ENCODE measurements around the gene TMEM62.
A peak's percentile ranks its signal among the peaks of the same experiment; 100 is the strongest.
"Not testable (repeated sequence)": the region's sequence is repeated elsewhere in the genome, so short reads cannot be mapped to it uniquely, and the experiment has no call there.

TMEM62 gene

DNA sequence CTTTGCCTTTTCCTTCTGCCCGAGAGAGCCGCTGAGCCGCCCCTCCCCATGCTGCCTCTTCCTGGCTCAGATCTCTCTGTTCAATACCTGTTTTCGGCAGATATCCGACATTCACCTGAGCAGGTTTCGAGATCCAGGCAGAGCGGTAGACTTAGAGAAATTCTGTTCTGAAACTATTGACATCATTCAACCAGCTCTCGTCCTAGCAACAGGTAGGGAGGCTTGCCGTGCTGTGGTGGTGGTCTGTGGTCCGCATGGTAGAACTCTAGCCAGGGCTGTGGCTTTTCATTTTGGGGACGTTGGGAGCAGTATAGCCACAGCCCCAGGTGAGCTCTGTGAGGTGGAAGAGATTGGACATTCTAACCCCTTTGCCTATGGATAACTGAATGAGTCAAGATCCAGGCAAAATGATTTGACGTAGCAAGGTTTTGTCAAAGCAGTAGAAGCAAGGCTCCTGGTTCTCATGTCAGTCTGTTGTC, 810 bp downstream of the TMEM62 start:
- H3K36me3 ChIP-seq (ENCODE audit: insufficient read depth, low read length), result no peaks in the 10 kb centered on the region

DNA sequence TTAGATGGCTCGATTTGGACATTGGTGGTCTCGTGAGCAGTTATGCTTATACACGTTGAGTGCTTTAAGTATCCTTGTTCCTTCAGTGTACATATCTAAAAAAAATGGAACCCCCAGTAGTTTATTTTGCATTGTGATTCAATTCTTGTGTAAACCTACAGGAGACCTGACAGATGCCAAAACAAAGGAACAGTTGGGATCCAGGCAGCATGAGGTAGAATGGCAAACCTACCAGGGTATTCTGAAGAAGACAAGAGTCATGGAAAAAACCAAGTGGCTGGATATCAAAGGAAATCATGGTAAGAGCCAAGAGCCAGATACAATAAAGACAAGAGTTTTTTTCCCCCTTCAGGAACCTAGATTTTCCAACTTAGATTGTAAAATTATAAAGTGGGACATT, 2.0 kb downstream of the TMEM62 start:
- Histone ChIP-seq H3K9ac (ENCODE audit: low read depth, low read length) (no peak overlapping the region), H3K4me1 (ENCODE audit: insufficient read depth, low read length) (0 out of 2 replicates have a peak, but pooled peaks cover 8% of the 10 kb centered on the region), H3K36me3 (ENCODE audit: insufficient read depth, low read length) (no peaks in the 10 kb centered on the region), H3K9me3 (ENCODE audit: control insufficient read depth, insufficient read depth, low read length) (no peaks in the 10 kb centered on the region)

More for the DNA sequence above, 810 bp downstream of the TMEM62 start:
- Histone ChIP-seq H3K4me1 (ENCODE audit: insufficient read depth, low read length) (0 out of 2 replicates have a peak, but pooled peaks cover 8% of the 10 kb centered on the region), H3K9ac (ENCODE audit: low read depth, low read length) (peak overlapping the region; percentile 61), H3K9me3 (ENCODE audit: control insufficient read depth, insufficient read depth, low read length) (no peaks in the 10 kb centered on the region)

DNA sequence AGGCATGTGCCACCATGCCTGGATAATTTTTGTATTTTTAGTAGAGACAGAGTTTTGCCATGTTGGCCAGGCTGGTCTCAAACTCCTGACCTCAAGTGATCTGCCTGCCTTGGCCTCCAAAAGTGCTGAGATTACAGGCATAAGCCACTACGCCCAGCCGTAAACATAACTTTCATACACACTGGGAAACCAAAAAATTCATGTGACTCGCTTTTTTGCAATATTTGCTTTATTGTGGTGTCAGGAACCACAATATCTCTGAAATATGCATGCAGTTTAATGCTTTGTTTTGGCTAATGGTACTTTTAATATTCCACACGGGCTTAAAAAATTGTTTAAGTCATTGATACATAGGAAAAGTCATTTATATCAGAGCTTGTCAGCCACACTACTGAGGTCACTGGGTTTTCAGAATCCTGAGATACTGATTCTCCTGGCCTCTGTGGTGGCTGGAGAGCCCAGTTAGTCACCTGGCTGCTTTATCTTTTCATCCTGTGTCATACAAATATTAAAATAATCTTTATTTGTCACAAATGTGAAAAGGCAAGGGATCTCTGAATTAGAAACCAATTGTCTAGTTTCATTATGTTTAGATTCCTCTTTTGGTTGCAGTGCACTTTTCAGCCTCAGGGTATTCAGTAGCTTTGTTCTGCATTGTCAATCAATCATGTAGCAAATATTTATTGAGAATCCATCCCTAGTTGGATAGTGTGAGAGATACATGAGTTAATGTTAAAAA, 10.0 kb downstream of the TMEM62 start:
- Histone ChIP-seq H3K36me3 (ENCODE audit: insufficient read depth, low read length) (no peaks in the 10 kb centered on the region), H3K9me3 (ENCODE audit: control insufficient read depth, insufficient read depth, low read length) (no peaks in the 10 kb centered on the region), H3K9ac (ENCODE audit: low read depth, low read length) (no peak overlapping the region), H3K4me1 (ENCODE audit: insufficient read depth, low read length) (peaks cover 5% of the 10 kb centered on the region; the same call in 1 of the 2 replicates)

DNA sequence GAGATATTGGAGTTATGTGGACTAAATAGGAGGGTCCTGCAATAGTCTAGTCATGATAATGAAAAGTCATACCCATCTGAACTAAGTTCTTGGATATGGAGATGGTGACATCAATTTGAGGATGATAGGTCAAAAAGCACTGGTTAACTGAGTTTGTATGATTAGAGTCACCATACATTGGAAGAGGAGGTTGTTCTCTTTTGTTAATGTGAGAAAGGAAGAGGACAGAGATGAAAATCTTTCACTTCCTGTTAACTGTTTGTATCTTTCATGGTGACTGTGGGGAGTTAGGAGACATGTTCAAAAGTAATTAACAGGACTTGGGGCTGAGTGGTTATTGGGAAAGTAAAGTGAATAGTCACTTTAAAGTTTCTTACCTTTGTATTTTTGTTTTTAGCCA, 11.1 kb downstream of the TMEM62 start:
- Histone ChIP-seq H3K36me3 (ENCODE audit: insufficient read depth, low read length) (no peaks in the 10 kb centered on the region), H3K9ac (ENCODE audit: low read depth, low read length) (no peak overlapping the region), H3K4me1 (ENCODE audit: insufficient read depth, low read length) (peaks cover 5% of the 10 kb centered on the region; the same call in 1 of the 2 replicates), H3K9me3 (ENCODE audit: control insufficient read depth, insufficient read depth, low read length) (no peaks in the 10 kb centered on the region)

DNA sequence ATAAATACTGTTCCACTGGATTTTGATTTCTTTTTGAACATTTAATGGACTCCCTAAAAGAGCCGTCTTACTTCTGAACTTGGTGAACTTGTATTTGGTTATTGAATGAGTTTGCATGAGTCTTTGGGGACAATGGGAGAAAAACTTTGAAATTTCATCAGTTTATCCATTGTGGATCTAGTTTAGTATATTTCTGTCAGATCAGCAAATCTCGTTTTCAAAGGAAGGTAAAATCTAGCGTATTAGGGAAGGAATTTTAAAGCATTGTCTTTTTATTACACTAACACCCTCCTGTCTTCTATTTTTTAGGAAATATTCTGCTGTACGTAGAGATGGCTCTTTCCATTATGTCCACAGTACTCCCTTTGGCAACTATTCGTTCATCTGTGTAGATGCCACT, 12.8 kb downstream of the TMEM62 start:
- no peaks in the 10 kb centered on the region for H3K9me3 ChIP-seq (ENCODE audit: control insufficient read depth, insufficient read depth, low read length)
- H3K36me3 ChIP-seq (ENCODE audit: insufficient read depth, low read length), result no peaks in the 10 kb centered on the region
- no peak overlapping the region for H3K9ac ChIP-seq (ENCODE audit: low read depth, low read length)
- H3K4me1 ChIP-seq (ENCODE audit: insufficient read depth, low read length), result peaks cover 5% of the 10 kb centered on the region; the same call in 1 of the 2 replicates

DNA sequence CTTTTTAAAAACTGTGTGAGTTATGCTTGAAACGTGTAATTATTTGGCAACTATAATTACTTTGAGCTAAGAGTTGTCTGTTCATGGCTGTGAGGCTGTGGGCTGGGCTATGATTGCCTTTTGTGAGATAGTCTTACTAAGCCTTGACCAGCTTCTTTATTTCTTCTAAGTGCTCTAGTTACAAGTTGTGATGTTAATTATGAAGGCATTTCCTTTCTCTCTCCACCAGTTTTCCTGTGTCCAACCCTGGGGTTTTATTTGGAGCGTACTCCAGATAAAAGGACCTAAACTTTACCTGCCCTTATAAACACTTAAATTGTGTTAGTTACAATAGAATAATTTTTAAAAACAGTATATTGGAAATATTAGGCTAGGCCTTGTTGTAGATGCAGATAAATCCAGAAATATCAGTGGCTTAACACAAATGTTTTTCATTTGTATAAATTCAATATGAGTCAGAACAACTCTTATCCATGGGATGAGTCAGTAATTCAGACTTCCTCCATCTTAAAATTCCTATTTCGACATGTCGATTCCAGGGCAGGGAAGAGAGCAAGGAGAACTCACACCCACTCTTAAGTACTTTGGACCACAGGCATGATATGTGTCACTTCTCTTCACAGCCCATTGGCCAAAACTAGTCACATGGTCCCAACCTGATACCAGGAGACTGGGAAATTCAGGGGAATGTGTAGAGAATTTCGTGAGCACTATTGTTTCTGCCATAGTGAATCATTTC, 17.0 kb downstream of the TMEM62 start:
- Histone ChIP-seq H3K36me3 (ENCODE audit: insufficient read depth, low read length) (no peaks in the 10 kb centered on the region), H3K9ac (ENCODE audit: low read depth, low read length) (no peak overlapping the region)

DNA sequence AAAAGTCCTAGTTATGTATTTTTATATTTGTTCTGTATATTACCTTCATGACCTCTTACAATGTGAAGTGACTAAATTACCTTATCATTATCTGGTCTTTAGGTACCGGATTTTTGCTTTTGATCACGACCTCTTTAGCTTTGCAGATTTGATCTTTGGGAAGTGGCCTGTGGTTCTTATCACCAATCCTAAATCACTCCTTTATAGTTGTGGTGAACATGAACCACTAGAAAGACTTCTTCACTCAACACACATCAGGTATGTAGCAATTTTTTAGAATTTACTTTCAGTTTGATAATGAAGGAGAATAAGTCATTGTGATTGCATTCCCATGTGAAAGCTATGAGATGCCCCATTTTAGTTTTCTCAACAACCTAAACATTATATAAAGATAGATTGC, 18.3 kb downstream of the TMEM62 start:
- no peaks in the 10 kb centered on the region for H3K4me1 ChIP-seq (ENCODE audit: insufficient read depth, low read length)
- no peaks in the 10 kb centered on the region for H3K9me3 ChIP-seq (ENCODE audit: control insufficient read depth, insufficient read depth, low read length)
- H3K36me3 ChIP-seq (ENCODE audit: insufficient read depth, low read length), result no peaks in the 10 kb centered on the region
- H3K9ac ChIP-seq (ENCODE audit: low read depth, low read length), result no peak overlapping the region

More for the DNA sequence above, 17.0 kb downstream of the TMEM62 start:
- Histone ChIP-seq H3K9me3 (ENCODE audit: control insufficient read depth, insufficient read depth, low read length) (no peaks in the 10 kb centered on the region), H3K4me1 (ENCODE audit: insufficient read depth, low read length) (no peaks in the 10 kb centered on the region)

DNA sequence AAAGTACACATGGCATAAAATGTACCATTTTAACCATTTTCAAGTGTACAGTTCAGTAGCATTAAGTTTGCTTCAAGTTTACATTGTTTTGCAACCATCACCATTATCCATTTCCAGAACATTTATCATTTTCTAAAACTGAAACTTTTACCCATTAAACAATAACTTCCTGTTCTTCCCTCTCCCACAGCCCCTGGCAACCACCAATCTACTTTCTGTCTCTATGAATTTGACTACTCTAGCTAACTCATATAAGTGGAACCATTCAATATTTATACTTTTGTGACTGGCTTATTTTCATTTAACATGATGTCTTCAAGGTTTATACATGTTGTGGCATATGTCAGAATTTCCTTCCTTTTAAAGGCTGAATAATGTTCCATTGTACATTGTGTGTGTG, 19.9 kb downstream of the TMEM62 start:
- Histone ChIP-seq H3K9me3 (ENCODE audit: control insufficient read depth, insufficient read depth, low read length) (no peaks in the 10 kb centered on the region), H3K9ac (ENCODE audit: low read depth, low read length) (no peak overlapping the region), H3K4me1 (ENCODE audit: insufficient read depth, low read length) (no peaks in the 10 kb centered on the region), H3K36me3 (ENCODE audit: insufficient read depth, low read length) (no peaks in the 10 kb centered on the region)

DNA sequence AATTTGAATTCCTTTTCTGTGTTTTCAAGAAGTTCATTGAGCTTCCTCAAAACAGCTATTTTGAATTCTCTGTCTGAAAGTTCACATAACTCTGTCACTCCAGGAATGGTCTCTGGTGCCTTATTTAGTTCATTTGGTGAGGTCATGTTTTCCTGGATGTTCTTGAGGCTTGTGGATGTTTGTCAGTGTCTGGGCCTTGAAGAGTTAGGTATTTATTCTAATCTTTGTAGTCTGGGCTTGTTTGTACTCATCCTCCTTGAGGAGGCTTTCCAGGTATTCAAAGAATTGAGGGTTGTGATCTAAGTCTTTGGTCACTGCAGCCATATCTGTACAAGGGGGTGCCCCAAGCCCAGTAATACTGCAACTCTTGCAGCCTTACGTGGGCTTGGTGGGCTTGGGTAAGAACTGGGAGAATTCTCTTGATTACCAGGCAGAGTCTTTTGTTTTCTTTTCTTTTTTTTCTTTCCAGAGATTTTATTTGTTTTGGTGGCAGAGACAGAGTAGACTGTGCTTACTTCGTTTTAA, 32.5 kb downstream of the TMEM62 start:
- Histone ChIP-seq H3K9ac (ENCODE audit: low read depth, low read length) (no peak overlapping the region), H3K9me3 (ENCODE audit: control insufficient read depth, insufficient read depth, low read length) (no peaks in the 10 kb centered on the region), H3K4me1 (ENCODE audit: insufficient read depth, low read length) (peaks cover 3% of the 10 kb centered on the region; the same call in 1 of the 2 replicates), H3K36me3 (ENCODE audit: insufficient read depth, low read length) (peaks cover 3% of the 10 kb centered on the region; the same call in 1 of the 2 replicates)

DNA sequence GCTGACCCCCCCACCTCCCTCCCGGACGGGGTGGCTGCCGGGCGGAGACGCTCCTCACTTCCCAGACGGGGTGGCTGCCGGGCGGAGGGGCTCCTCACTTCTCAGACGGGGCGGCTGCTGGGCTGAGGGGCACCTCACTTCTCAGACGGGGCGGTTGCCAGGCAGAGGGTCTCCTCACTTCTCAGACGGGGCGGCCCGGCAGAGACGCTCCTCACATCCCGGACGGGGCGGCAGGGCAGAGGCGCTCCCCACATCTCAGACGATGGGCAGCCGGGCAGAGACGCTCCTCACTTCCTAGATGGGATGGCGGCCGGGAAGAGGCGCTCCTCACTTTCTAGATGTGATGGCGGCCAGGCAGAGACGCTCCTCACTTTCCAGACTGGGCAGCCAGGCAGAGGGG, 33.9 kb downstream of the TMEM62 start:
- H3K36me3 ChIP-seq (ENCODE audit: insufficient read depth, low read length), result not testable (repeated sequence)

DNA sequence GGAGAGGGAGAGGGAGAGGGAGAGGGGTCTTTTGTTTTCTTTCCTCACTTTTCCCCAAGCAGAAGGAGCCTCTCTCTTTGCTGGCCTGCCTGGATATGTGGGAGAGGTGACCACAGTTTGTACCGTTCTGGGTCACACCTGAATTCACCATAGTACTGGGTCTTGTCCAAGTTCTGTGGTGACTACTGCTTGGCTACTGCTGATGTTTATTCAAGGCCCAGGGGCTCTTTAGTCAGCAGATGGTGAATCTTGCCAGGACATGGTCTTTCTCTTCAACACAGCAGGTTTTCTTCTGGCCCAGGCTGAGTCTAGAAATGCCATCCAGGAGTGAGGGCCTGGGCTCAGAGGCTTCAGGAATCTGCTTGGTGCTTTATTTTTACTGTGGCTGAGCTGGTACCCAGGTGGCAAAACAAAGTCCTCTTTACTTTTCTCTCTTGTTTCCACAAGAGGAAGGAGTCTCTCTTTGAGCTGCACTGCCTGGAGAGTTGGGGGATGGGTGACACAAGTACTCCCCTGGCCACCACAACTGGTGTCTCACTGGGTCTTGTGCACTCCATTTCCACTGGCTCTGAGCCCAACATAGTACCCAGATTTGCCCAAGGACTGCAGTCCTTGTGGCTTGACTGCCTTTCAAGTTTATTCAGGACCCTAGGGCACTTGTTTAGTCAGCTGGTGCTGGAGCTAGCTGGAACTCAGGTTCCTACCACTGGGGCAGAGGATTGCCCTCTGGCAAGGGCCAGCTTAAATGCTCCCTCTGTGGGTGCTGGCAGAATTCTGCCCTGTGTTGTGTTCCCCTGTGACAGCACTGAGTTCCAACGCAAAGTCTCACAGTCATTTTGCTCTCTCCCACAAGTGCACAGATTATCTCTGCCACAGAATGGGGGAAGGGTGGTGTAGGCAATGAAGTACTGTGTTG, 35.1 kb downstream of the TMEM62 start:
- H3K4me1 ChIP-seq (ENCODE audit: insufficient read depth, low read length), result peaks cover 3% of the 10 kb centered on the region; the same call in 1 of the 2 replicates
- H3K9ac ChIP-seq (ENCODE audit: low read depth, low read length), result no peak overlapping the region
- H3K9me3 ChIP-seq (ENCODE audit: control insufficient read depth, insufficient read depth, low read length), result no peaks in the 10 kb centered on the region
- peaks cover 3% of the 10 kb centered on the region; the same call in 1 of the 2 replicates for H3K36me3 ChIP-seq (ENCODE audit: insufficient read depth, low read length)

More for the DNA sequence above, 33.9 kb downstream of the TMEM62 start:
- not testable (repeated sequence) for H3K4me1 ChIP-seq (ENCODE audit: insufficient read depth, low read length); H3K9ac ChIP-seq (ENCODE audit: low read depth, low read length); H3K9me3 ChIP-seq (ENCODE audit: control insufficient read depth, insufficient read depth, low read length)

DNA sequence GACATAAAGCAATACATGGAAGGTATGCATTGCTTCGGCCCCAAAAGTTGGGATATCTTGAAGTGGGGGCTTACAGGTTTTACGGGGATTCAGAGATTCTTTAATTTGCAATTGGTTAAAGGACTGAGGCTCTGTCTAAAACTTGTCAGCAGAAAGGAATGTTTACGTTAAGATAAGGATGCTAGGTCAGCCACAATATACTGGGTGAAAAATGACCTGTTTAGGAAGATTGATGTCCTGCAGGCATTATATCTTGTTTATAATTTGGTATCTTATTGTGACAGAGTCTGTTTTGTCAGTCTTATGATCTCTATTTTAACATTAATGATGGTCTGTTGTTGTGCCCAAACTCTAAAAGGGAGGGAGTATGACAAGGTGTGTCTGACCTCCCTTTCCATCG, 36.5 kb downstream of the TMEM62 start:
- Histone ChIP-seq H3K4me1 (ENCODE audit: insufficient read depth, low read length) (peaks cover 3% of the 10 kb centered on the region; the same call in 1 of the 2 replicates), H3K9me3 (ENCODE audit: control insufficient read depth, insufficient read depth, low read length) (no peaks in the 10 kb centered on the region), H3K9ac (ENCODE audit: low read depth, low read length) (no peak overlapping the region), H3K36me3 (ENCODE audit: insufficient read depth, low read length) (peaks cover 3% of the 10 kb centered on the region)

DNA sequence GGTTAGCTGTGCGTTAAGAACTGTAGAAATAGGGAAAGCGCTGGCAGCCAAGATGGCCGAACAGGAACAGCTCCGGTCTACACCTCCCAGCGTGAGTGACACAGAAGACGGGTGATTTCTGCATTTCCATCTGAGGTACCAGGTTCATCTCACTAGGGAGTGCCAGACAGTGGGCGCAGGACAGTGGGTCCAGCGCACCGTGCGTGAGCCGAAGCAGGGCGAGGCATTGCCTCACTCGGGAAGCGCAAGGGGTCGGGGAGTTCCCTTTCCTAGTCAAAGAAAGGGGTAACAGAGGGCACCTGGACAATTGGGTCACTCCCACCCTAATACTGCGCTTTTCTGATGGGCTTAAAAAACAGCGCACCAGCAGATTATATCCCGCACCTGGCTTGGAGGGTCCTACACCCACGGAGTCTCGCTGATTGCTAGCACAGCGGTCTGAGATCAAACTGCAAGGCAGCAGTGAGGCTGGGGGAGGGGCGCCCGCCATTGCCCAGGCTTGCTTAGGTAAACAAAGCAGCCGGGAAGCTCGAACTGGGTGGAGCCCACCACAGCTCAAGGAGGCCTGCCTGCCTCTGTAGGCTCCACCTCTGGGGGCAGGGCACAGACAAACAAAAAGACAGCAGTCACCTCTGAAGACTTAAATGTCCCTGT, 42.4 kb downstream of the TMEM62 start:
- H3K4me1 ChIP-seq (ENCODE audit: insufficient read depth, low read length); H3K36me3 ChIP-seq (ENCODE audit: insufficient read depth, low read length); H3K9ac ChIP-seq (ENCODE audit: low read depth, low read length); H3K9me3 ChIP-seq (ENCODE audit: control insufficient read depth, insufficient read depth, low read length): not testable (repeated sequence)
